H1 (cell line): ENCODE results near the gene FARS2. TPM values are rescaled to one million over a fixed set of nuclear protein-coding genes. Genes with fewer than 3 reads are reported as not detected.

ENCODE experiments used
- CTCF ChIA-PET: fragments of 300-600 bp; sonication (Branson Sonifier 250); formaldehyde crosslinking; loops from one replicate; lab custom pipeline; 2021; ENCODE audit not compliant: partially characterized antibody; lab: Charles Lee
- POLR2A ChIA-PET: fragments of 300-600 bp; sonication (Branson Sonifier 250); formaldehyde crosslinking; loops from one replicate; lab custom pipeline; 2021; ENCODE audit warnings: inconsistent platforms; ENCODE audit not compliant: partially characterized antibody; lab: Charles Lee
- DNase-seq, 2 experiments: peaks; one replicate each; pipeline versions ENCODE4 v3.0.0 to v3.0.0-alpha.2; 2010 to 2022; ENCODE audit warnings: low spot score in 2 of 2, low read depth in 1 of 2, mixed read lengths in 1 of 2
- FAIRE-seq: peaks from 2 replicates; lab custom pipeline; 2011; peaks lifted over from hg19 to GRCh38; lab: Jason Lieb, UNC
- H2AFZ ChIP-seq: 2 replicates; pipeline ENCODE4 v1.8.1; 2012; ENCODE audit warnings: low read length, inconsistent platforms
- H2AK5ac ChIP-seq: 2 replicates; pipeline ENCODE4 v1.6.1; 2013; ENCODE audit warnings: low read depth, low read length
- H2BK120ac ChIP-seq: replicated peaks from 2 replicates; pipeline ENCODE3; 2013; ENCODE audit warnings: low read depth, low read length, inconsistent platforms
- H2BK12ac ChIP-seq: 2 replicates; pipeline ENCODE4 v1.6.1; 2013; ENCODE audit warnings: low read depth, low read length
- H2BK15ac ChIP-seq: 2 replicates; pipeline ENCODE4 v1.6.1; 2013; ENCODE audit warnings: low read length
- H2BK20ac ChIP-seq: 2 replicates; pipeline ENCODE4 v1.6.1; 2013; ENCODE audit warnings: low read length
- H2BK5ac ChIP-seq: 2 replicates; pipeline ENCODE4 v1.6.1; 2013; ENCODE audit warnings: low read depth, low read length
- H3K14ac ChIP-seq: 2 replicates; pipeline ENCODE4 v1.6.1; 2013; ENCODE audit warnings: inconsistent platforms; ENCODE audit not compliant: insufficient read length
- H3K18ac ChIP-seq: 2 replicates; pipeline ENCODE4 v1.6.1; 2013; ENCODE audit warnings: low read length; ENCODE audit errors: extremely low read depth
- H3K23ac ChIP-seq: 2 replicates; pipeline ENCODE4 v1.6.1; 2013; ENCODE audit warnings: inconsistent platforms; ENCODE audit not compliant: insufficient read length
- H3K23me2 ChIP-seq: 2 replicates; pipeline ENCODE4 v1.6.1; 2013; ENCODE audit warnings: low read depth, low read length
- H3K27ac ChIP-seq: 2 replicates; pipeline ENCODE4 v1.6.1; 2011; ENCODE audit warnings: low read depth, low read length, inconsistent platforms
- H3K27me3 ChIP-seq, 4 experiments: replicated peaks in 1 of 4; 1 replicate in 1 of 4; 2 replicates in 3 of 4; pipeline versions ENCODE4 v1.6.1 to v1.8.1; 2011 to 2013; ENCODE audit warnings: low read length in 3 of 4, mild to moderate bottlenecking in 3 of 4, inconsistent platforms in 2 of 4, mixed read lengths in 2 of 4, moderate library complexity in 1 of 4; ENCODE audit not compliant: control insufficient read depth in 3 of 4, insufficient read depth in 3 of 4; ENCODE audit errors: extremely low read depth in 1 of 4
- H3K36me3 ChIP-seq, 4 experiments: 2 replicates each; pipeline versions ENCODE4 v1.6.1 to v1.8.1; 2011 to 2013; ENCODE audit warnings: mild to moderate bottlenecking in 4 of 4, low read length in 3 of 4, moderate library complexity in 2 of 4, control low read depth in 1 of 4, inconsistent platforms in 1 of 4; ENCODE audit not compliant: insufficient read depth in 4 of 4, control insufficient read depth in 2 of 4
- H3K4ac ChIP-seq: replicated peaks from 2 replicates; pipeline ENCODE3; 2013; ENCODE audit warnings: low read length, low read depth, mixed read lengths, inconsistent platforms; ENCODE audit not compliant: insufficient read length
- H3K4me1 ChIP-seq, 4 experiments: replicated peaks in 1 of 4; 1 replicate in 1 of 4; 2 replicates in 3 of 4; pipeline versions ENCODE4 v1.6.1 to v1.8.1; 2011 to 2013; ENCODE audit warnings: low read length in 3 of 4, inconsistent platforms in 2 of 4, mixed read lengths in 1 of 4; ENCODE audit not compliant: insufficient read depth in 4 of 4, control insufficient read depth in 3 of 4
- H3K4me2 ChIP-seq, 2 experiments: 2 replicates each; pipeline versions ENCODE4 v1.6.1 to v1.8.1; 2011 to 2013; ENCODE audit warnings: low read depth in 2 of 2, low read length in 2 of 2, control low read depth in 1 of 2, inconsistent platforms in 1 of 2, mild to moderate bottlenecking in 1 of 2; ENCODE audit not compliant: insufficient read depth in 1 of 2
- H3K4me3 ChIP-seq, 4 experiments: fragments of 200-600, 300-600 bp in 1 of 4; sonication (generic), shearing (Covaris generic), sonication (Bioruptor Twin) in 1 of 4; 2 replicates each; pipeline versions ENCODE4 v1.5.1 to v1.8.1; 2011 to 2016; ENCODE audit warnings: low read length in 4 of 4, low read depth in 3 of 4, control low read depth in 2 of 4, inconsistent platforms in 2 of 4, mild to moderate bottlenecking in 2 of 4, mixed read lengths in 1 of 4, moderate library complexity in 1 of 4; ENCODE audit not compliant: insufficient read depth in 2 of 4; ENCODE audit errors: extremely low read depth in 1 of 4
- H3K56ac ChIP-seq: replicated peaks from 2 replicates; pipeline ENCODE3; 2013; ENCODE audit warnings: low read depth, mild to moderate bottlenecking, mixed read lengths, low read length, inconsistent platforms; ENCODE audit not compliant: insufficient read length
- H3K79me1 ChIP-seq: 2 replicates; pipeline ENCODE4 v1.6.1; 2013; ENCODE audit warnings: low read depth, low read length, control low read depth
- H3K79me2 ChIP-seq, 2 experiments: 2 replicates each; pipeline versions ENCODE4 v1.6.1 to v1.8.1; 2012 to 2013; ENCODE audit warnings: low read length in 2 of 2, mild to moderate bottlenecking in 2 of 2, inconsistent platforms in 1 of 2; ENCODE audit not compliant: insufficient read depth in 2 of 2, control insufficient read depth in 1 of 2
- H3K9ac ChIP-seq, 4 experiments: replicated peaks in 1 of 4; 1 replicate in 1 of 4; 2 replicates in 3 of 4; pipeline versions ENCODE4 v1.6.1 to v1.8.1; 2011 to 2013; ENCODE audit warnings: low read depth in 3 of 4, low read length in 3 of 4, control low read depth in 2 of 4, mild to moderate bottlenecking in 2 of 4, moderate library complexity in 2 of 4, inconsistent platforms in 1 of 4; ENCODE audit errors: extremely low read depth in 1 of 4
- H3K9me3 ChIP-seq, 2 experiments: 2 replicates each; pipeline versions ENCODE4 v1.6.1 to v1.8.1; 2012 to 2013; ENCODE audit warnings: mild to moderate bottlenecking in 2 of 2, moderate library complexity in 2 of 2, control low read depth in 1 of 2, inconsistent platforms in 1 of 2, low read depth in 1 of 2, low read length in 1 of 2, mixed read lengths in 1 of 2; ENCODE audit not compliant: insufficient read depth in 2 of 2
- H4K20me1 ChIP-seq, 2 experiments: replicated peaks in 1 of 2; 2 replicates each; pipeline versions ENCODE3 to v1.8.1; 2011 to 2013; ENCODE audit warnings: inconsistent platforms in 2 of 2, low read length in 2 of 2, mild to moderate bottlenecking in 1 of 2; ENCODE audit not compliant: insufficient read depth in 2 of 2, control insufficient read depth in 1 of 2
- H4K5ac ChIP-seq: 2 replicates; pipeline ENCODE4 v1.6.1; 2013; ENCODE audit warnings: low read length, low read depth, mixed read lengths, inconsistent platforms; ENCODE audit not compliant: insufficient read length
- H4K8ac ChIP-seq: 2 replicates; pipeline ENCODE4 v1.8.0; 2013; ENCODE audit warnings: mild to moderate bottlenecking, moderate library complexity, low read length, inconsistent platforms; ENCODE audit not compliant: insufficient read depth; ENCODE audit errors: extremely low read depth
- H4K91ac ChIP-seq: replicated peaks from 2 replicates; pipeline ENCODE3; 2013; ENCODE audit warnings: low read length, mixed read lengths, inconsistent platforms; ENCODE audit not compliant: insufficient read length
- SIN3A ChIP-seq, 2 experiments: IDR thresholded peaks in 1 of 2; conservative IDR thresholded peaks in 1 of 2; 2 replicates each; pipeline ENCODE4 v1.6.1; 2011 to 2012; ENCODE audit warnings: low read length in 2 of 2, improper control_type of control experiment in 1 of 2, low read depth in 1 of 2, mild to moderate bottlenecking in 1 of 2
- SRF ChIP-seq: IDR thresholded peaks from 2 replicates; pipeline ENCODE4 v1.6.1; 2011; ENCODE audit warnings: mild to moderate bottlenecking, low read depth, low read length, moderate library complexity
- ZNF274 ChIP-seq: IDR thresholded peaks from 2 replicates; pipeline ENCODE4 v1.7.0; 2012; ENCODE audit warnings: low read length, borderline replicate concordance; ENCODE audit errors: extremely low read depth
- WGBS, 2 experiments: shearing (Covaris generic) in 1 of 2; methylation state at CpG; one replicate each; pipeline versions ENCODE4 v1.1.6 to v1.1.7; 2013 to 2015; ENCODE audit warnings: low lambda C conversion rate in 2 of 2, mixed read lengths in 2 of 2, inconsistent platforms in 1 of 2, low coverage in 1 of 2, missing lambda C conversion rate in 1 of 2; ENCODE audit not compliant: insufficient replicate concordance in 2 of 2, insufficient coverage in 1 of 2, insufficient read length in 1 of 2; ENCODE audit errors: extremely low coverage in 1 of 2, missing lambda C conversion rate in 1 of 2; 5-methylcytosine and 5-hydroxymethylcytosine counted together
- polyA plus RNA-seq, 7 experiments: library from polyadenylated mRNA; depleted of rRNA in 3 of 7; stranded (reverse) in 5 of 7; unstranded in 2 of 7; fragments of >200 nt in 5 of 7; fragments of 200-250 nt in 2 of 7; gene quantifications; 1 replicate in 5 of 7; 2 replicates in 1 of 7; 4 replicates in 1 of 7; pipeline versions ENCODE4 v1.2.1 to v1.2.3, GENCODE V29; 2011 to 2013; ENCODE audit warnings: missing spikeins in 2 of 7, mixed read lengths in 2 of 7
- total RNA-seq: library from RNA; stranded (reverse); fragmentation: NEBNext Ultra II Directional; extraction: Animal tissue kit (Norgen Biotek cat#: 25700); gene quantifications from 2 replicates; pipeline ENCODE4 v1.2.1, GENCODE V29; 2021

Gene FARS2
- total and polyA plus RNA-seq, 2 of the 8 experiments (the other 6 are each of a cell fraction or from before 2014, with no cell fraction given), result 11.7 to 14.4 TPM

DNA sequence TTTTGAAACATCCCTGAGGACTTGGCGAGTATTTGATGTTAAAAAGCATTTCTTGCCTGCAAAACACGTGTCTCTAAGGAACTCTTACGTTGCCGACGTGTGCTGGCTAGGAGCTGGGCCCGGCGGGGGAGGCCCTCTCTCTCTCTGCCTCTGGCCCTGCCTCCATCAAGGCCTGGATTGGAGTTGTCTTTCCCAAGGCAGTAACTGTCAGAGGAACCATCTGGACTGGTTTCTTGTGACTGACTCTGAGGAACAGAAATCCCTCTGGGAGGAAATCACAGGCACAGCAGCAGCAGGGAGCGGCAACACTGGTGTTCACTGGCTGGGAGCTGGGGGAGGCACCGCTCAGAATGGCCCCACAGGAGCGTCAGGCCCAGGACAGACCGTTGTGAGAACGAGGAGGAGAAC is 501.3 kb downstream of the FARS2 start:
- Histone ChIP-seq H3K27ac (no peak overlapping the region), H2AFZ (no peak overlapping the region), H3K79me2 (no peaks in the 10 kb centered on the region), H3K23me2 (no peaks in the 10 kb centered on the region), H4K8ac (no peak overlapping the region), H2AK5ac (no peak overlapping the region), H2BK120ac (no peak overlapping the region), H3K4ac (no peak overlapping the region), H3K9me3 (peaks cover 2 to 3% of the 10 kb centered on the region in 2 experiments; a peak in 2 of 4 replicates), H3K56ac (no peak overlapping the region), H2BK5ac (no peak overlapping the region), H4K20me1 (no peaks in the 10 kb centered on the region), H3K36me3 (no peaks in the 10 kb centered on the region), H2BK20ac (no peak overlapping the region), H2BK12ac (no peak overlapping the region), H3K27me3 (no peaks in the 10 kb centered on the region), H3K14ac (no peak overlapping the region), H3K23ac (no peak overlapping the region), H3K4me3 (no peak overlapping the region), H2BK15ac (no peak overlapping the region), H3K18ac (no peak overlapping the region), H3K9ac (no peak overlapping the region), H4K91ac (no peak overlapping the region), H3K79me1 (no peaks in the 10 kb centered on the region), H4K5ac (no peak overlapping the region), H3K4me2 (no peak overlapping the region), H3K4me1 (peaks cover 0 to 1% (median 0%) of the 10 kb centered on the region in 4 experiments; a peak in 1 of 7 replicates)
- DNase-seq (no peak), FAIRE-seq (no peak)
- WGBS, 2 experiments, result 91% methylated on average over 11 of the region's 12 CpGs; no CpG with 5 or more reads in 1 of the 2 experiments
- ChIA-PET POLR2A (interaction anchor here (0.7 kb wide), 1 partner anchor 267 kb away, joined by 3 read pairs; no protein-coding TSS in a partner anchor), CTCF (interaction anchor here (1.3 kb wide), 1 partner anchor 13 kb away, joined by 3 read pairs; no protein-coding TSS in a partner anchor)
- no peak for TF ChIP-seq SRF
- TF ChIP-seq SIN3A (conservative IDR thresholded peaks at IDR 0.05 in 1 of 2, IDR thresholded peaks at IDR 0.05 in 1 of 2; ENCODE audit: low read depth in 1 of 2, low read length in 2 of 2), result no peak
- no peak for TF ChIP-seq ZNF274
